ENCODE results near the gene THADA. TPM values are rescaled to one million over a fixed set of nuclear protein-coding genes. Genes with fewer than 3 reads are reported as not detected.

THADA gene
- total and polyA plus RNA-seq, 5 experiments from 2014 or later, result 9.2 to 40.3 (median 15.5) TPM

DNA sequence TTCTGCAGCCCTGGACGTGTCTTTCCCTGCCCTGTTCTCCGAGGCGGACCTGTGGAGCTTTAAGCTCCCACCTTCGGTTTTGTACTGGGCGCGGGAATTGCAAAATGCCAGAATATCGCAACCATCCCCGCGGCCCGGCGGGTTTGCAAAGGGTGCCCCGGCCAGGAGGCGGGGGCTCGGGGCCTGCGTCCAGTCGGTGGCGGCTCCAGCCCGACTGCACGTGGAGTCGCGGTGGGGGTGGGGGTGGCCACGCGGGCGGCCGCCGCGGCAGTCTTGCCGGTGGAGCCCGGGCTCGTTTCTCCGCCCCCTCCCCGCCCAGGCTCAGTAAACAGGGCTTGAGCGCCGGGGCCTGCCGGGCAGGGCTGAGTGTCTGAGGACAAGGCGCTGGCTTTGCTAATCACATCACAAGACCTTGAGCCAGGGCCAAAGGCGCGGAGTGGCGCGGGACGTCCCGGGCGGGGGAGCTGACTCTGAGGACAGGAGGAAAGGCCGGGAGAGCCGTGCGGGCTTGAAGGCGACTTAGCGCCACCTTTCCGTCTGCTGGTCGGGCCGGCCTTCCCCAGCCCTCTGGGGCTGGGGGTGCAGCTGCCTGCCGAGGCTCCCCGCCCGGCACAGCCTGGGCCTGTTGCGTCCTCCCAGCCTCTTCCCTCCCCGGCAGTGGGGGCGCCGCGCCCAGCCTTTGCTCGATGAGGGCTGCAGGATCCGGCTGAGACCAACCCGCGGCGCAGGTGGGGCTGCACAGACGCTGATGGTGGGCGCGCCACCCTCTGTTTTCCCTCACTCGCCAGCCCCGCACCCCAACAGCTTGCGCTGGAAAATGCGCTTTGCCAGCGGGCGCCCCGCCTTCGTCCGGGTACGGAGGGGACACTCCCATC, 368.6 kb downstream of the THADA start:
- DNase-seq (peak; percentile 56 to 89 (median 73)), ATAC-seq (peak; percentile 20 to 42)
- POLR2A ChIA-PET, result interaction anchor here (0.6 to 21.9 kb wide), 24 partner anchors 11 to 451 kb away, joined by 3 to 2148 read pairs (median 5); partner anchors contain the start of gene THADA
- Mint-ChIP-seq H3K9me3 (peaks cover 0 to 3% (median 0%) of the 10 kb centered on the region in 9 donors), H3K27ac (peak overlapping the region; percentile 82 to 97 (median 96)), H3K4me3 (peak overlapping the region; percentile 71 to 100 (median 92)), H3K4me1 (peaks cover 17 to 35% (median 30%) of the 10 kb centered on the region in 4 donors), H3K36me3 (peaks cover 14 to 54% (median 30%) of the 10 kb centered on the region in 3 donors), H3K27me3 (peaks cover 0 to 5% (median 0%) of the 10 kb centered on the region in 5 donors)

DNA sequence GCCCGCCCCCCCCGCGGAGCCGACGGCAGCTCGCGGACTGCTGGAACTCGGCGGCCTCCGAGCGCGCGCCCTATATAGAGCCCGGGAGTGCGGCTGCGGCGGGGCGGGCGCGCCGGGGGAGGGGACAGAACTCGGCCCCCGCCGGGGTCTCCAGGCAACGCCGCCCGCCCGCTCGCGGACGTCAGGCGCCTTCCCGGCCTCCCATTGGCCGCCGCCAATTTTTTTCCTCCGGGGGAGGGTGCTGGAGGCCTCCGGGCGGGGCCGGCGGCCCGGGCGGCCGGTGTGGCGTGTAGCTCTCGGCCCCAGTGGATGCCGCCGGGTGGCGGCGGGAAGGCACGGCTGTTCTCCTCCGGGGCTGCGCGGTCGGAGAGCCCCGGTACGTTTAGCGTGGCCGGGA, 369.3 kb downstream of the THADA start, which contains the start of gene ZFP36L2:
ZFP36L2 (minus strand) TSS at position 49 of the 397 bp plus-strand sequence. CDS start 291 bp downstream, outside the sequence.
- H3K36me3 Mint-ChIP-seq, result peaks cover 20 to 56% (median 36%) of the 10 kb centered on the region in 3 donors
- H3K27me3 Mint-ChIP-seq, result peaks cover 0 to 5% (median 0%) of the 10 kb centered on the region in 5 donors
- H3K4me3 Mint-ChIP-seq, result peak within 1 kb of the TSS; percentile 71 to 100 (median 96)
- peaks cover 0 to 3% (median 0%) of the 10 kb centered on the region in 9 donors for H3K9me3 Mint-ChIP-seq
- DNase-seq (peak; percentile 92 to 98 (median 96)), ATAC-seq (peak; percentile 61 to 71)
- H3K27ac Mint-ChIP-seq, result peak within 1 kb of the TSS; percentile 82 to 99 (median 96)
- peaks cover 20 to 41% (median 31%) of the 10 kb centered on the region in 4 donors for H3K4me1 Mint-ChIP-seq
- POLR2A ChIA-PET, result interaction anchor here (0.6 to 21.9 kb wide), 21 partner anchors 10 to 416 kb away, joined by 3 to 2148 read pairs (median 8); partner anchors contain the start of gene THADA

DNA sequence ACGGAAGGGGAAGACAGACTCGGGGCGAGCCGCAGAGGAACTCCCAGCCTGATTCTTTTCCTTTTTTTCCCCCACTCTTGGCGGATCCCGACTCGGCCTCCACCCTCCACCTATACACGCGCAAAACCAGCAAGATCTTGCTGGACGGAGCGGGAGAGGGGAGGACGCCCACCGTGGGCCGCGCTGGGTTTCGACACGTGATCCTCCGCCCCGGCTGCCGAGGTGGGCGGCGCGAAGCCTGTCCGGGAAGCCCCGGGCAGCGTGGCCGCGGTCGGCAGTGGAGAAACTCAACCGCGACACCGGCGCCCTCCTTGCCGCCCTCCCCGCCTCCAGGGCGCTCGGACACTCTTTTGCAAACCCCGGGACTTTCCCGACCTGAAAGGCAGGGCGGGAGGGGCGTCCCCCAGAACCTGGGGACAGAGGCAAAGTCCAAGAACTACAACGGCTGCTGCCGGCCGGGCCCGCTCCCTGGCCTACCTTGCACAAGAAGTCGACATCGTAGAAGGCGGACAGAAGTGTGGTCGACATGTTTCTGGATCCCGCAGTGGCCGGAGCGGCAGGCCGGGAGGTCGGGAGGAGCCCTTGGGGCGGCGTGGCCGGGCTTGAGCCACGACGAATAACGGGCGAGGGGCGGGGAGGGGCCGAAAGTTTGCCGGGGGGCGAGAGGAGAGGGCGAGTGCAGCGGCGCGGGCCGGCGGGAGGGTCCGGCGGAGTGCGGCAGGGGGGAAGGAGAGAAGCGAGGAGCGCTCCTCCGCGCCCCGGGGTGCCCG, 369.9 kb downstream of the THADA start:
- Mint-ChIP-seq H3K36me3 (peaks cover 25 to 57% (median 42%) of the 10 kb centered on the region in 3 donors), H3K9me3 (peaks cover 0 to 3% (median 0%) of the 10 kb centered on the region in 9 donors), H3K4me1 (peaks cover 25 to 47% (median 32%) of the 10 kb centered on the region in 4 donors), H3K27me3 (peaks cover 0 to 5% (median 0%) of the 10 kb centered on the region in 5 donors), H3K4me3 (peak overlapping the region; percentile 71 to 100 (median 96)), H3K27ac (peak overlapping the region; percentile 82 to 99 (median 95))
- DNase-seq (peak; percentile 52 to 80 (median 64)), ATAC-seq (peak; percentile 3 to 7)
- POLR2A ChIA-PET, result interaction anchor here (0.6 to 21.9 kb wide), 22 partner anchors 10 to 416 kb away, joined by 3 to 2148 read pairs (median 10); partner anchors contain the start of gene THADA

DNA sequence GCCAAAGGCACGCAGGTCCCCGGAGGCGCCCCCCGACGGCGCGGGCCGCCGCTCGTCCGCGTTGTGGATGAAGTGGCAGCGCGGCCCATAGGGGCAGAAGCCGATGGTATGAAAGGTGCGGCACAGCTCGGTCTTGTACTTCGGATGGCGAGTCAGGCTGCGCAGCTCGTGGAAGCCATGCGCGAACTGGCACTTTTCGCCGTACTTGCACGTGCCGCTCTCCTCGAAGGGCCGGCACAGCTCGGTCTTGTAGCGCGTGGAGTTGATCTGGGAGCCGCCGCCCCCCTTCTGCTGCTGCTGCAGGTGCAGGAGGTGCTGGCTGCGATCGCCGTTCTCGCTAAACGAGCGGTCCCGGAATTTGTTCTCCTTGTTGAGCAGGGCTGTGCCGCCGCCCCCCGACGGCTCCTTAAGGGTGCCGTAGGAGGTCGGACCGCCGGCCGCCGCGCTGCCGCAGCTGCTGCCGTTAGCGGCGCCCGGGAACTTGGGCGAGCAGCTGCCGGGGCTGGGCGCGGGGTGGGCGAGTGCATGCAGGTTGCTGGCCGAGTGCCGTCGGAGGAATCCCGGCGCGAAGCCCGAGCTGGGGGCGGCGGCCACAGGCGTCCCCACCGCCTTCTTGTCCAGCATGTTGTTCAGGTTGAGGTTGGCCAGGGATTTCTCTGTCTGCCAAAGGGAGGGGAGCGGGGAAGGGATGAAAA, 370.6 kb downstream of the THADA start:
- Mint-ChIP-seq H3K27me3 (peaks cover 0 to 5% (median 0%) of the 10 kb centered on the region in 5 donors), H3K4me3 (peak overlapping the region; percentile 71 to 100 (median 96)), H3K9me3 (peaks cover 0 to 3% (median 0%) of the 10 kb centered on the region in 9 donors), H3K36me3 (peaks cover 25 to 56% (median 40%) of the 10 kb centered on the region in 3 donors), H3K4me1 (peaks cover 28 to 55% (median 38%) of the 10 kb centered on the region in 4 donors), H3K27ac (peak overlapping the region; percentile 82 to 99 (median 95))
- DNase-seq (peak; percentile 58 to 92 (median 74)), ATAC-seq (peak in 1 of 2 donors; percentile 6)
- POLR2A ChIA-PET, result interaction anchor here (1.1 to 21.9 kb wide), 12 partner anchors 9 to 415 kb away, joined by 4 to 2148 read pairs (median 12); no protein-coding TSS in a partner anchor

DNA sequence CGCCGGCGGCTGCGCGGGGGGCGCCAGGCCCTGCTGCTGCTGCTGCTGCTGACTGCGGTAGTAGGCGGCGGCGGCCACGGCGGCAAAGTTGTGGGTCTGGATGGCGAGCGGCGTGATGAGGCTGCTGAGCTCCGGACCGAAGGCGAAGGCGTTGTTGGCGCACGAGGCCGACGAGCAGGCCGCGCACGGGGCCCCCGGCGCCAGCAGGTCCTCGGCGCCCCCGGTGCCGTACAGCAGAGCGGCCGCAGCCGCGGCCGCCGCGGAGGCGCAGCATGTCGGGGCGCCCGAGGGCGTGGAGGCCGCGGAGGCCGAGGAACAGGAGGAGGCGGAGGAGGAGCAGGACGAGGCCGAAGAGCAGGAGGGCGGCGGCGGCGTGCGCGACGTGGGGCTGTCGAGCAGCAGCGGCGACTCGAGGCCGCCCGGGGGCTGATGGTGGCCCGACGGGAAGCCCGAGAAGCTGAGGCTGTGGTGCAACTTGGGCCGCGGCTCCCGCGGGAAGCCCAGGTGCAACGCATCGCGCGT, 371.2 kb downstream of the THADA start:
- Mint-ChIP-seq H3K9me3 (peaks cover 0 to 3% (median 0%) of the 10 kb centered on the region in 9 donors), H3K27me3 (peaks cover 0 to 5% (median 0%) of the 10 kb centered on the region in 5 donors), H3K36me3 (peaks cover 25 to 52% (median 39%) of the 10 kb centered on the region in 3 donors), H3K4me1 (peaks cover 27 to 58% (median 42%) of the 10 kb centered on the region in 4 donors), H3K4me3 (peak overlapping the region; percentile 71 to 100 (median 98)), H3K27ac (peak overlapping the region in 9 of 10 donors; percentile 96 to 100 (median 99))
- ATAC-seq (no peak), DNase-seq (peak in 6 of 10 donors; percentile 29 to 80 (median 47))
- POLR2A ChIA-PET, result interaction anchor here (1.1 to 21.9 kb wide), 12 partner anchors 9 to 414 kb away, joined by 4 to 2148 read pairs (median 12); no protein-coding TSS in a partner anchor

DNA sequence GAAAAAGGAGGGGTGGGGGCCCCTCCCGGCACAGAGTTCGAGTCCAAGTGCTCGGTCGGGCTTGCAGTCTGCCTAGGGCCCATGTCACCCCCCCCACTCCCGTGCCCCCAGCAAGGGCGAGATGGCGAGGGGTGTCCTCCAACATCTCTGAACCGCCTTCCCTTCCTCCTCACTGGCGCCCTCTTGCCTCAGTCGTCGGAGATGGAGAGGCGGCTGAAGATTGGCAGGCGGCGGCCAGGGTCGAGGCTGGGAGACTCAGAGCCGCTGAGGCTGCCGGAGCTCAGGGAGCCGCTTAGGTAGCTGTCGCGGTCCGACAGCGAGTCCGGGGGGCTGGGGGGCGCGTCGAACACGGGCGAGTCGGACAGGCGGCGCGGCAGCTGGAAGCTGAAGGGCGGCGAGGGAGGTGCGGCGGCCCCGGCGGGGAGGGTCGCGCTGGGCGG, 371.7 kb downstream of the THADA start:
- peaks cover 0 to 5% (median 0%) of the 10 kb centered on the region in 5 donors for H3K27me3 Mint-ChIP-seq

DNA sequence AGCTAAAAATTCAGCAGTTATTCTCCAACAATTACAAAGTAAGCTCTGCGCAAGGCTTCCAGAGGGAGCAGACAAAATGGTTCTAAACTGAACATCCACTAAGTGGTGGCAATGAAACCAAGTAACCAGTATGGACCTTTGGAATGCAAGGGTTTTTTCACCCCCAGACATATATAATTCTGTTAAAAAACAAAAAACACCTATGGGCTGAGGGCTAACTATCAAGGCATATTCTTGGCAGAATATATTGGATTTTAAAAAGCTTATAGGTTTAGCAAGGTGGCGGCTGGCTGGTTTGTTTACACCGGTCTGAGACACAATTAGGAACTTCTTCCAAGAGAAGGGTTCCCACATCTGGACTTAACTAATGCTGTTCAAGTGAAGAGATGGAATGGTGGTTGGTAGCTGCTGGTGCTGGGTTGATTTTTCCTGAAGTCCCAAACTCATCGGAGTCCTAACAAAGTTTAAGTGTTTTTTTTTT, 372.3 kb downstream of the THADA start:
- POLR2A ChIA-PET, result interaction anchor here (0.7 to 21.9 kb wide), 11 partner anchors 8 to 307 kb away, joined by 3 to 2148 read pairs (median 15); no protein-coding TSS in a partner anchor
- Mint-ChIP-seq H3K36me3 (peaks cover 25 to 50% (median 37%) of the 10 kb centered on the region in 3 donors), H3K4me1 (peaks cover 23 to 58% (median 42%) of the 10 kb centered on the region in 4 donors), H3K27ac (peak overlapping the region; percentile 96 to 100 (median 99)), H3K9me3 (peaks cover 0 to 3% (median 0%) of the 10 kb centered on the region in 9 donors), H3K27me3 (peaks cover 0 to 5% (median 0%) of the 10 kb centered on the region in 5 donors), H3K4me3 (peak overlapping the region; percentile 71 to 100 (median 98))
- DNase-seq (peak in 3 of 10 donors; percentile 40 to 48 (median 43)), ATAC-seq (no peak)

More for the DNA sequence above, 371.7 kb downstream of the THADA start:
- Mint-ChIP-seq H3K36me3 (peaks cover 25 to 50% (median 37%) of the 10 kb centered on the region in 3 donors), H3K27ac (peak overlapping the region; percentile 96 to 100 (median 99)), H3K4me3 (peak overlapping the region; percentile 71 to 100 (median 98)), H3K9me3 (peaks cover 0 to 3% (median 0%) of the 10 kb centered on the region in 9 donors), H3K4me1 (peaks cover 25 to 58% (median 40%) of the 10 kb centered on the region in 4 donors)
- DNase-seq (peak; percentile 53 to 91 (median 79)), ATAC-seq (no peak)
- POLR2A ChIA-PET, result interaction anchor here (0.7 to 21.9 kb wide), 13 partner anchors 8 to 414 kb away, joined by 3 to 2148 read pairs (median 9); no protein-coding TSS in a partner anchor

DNA sequence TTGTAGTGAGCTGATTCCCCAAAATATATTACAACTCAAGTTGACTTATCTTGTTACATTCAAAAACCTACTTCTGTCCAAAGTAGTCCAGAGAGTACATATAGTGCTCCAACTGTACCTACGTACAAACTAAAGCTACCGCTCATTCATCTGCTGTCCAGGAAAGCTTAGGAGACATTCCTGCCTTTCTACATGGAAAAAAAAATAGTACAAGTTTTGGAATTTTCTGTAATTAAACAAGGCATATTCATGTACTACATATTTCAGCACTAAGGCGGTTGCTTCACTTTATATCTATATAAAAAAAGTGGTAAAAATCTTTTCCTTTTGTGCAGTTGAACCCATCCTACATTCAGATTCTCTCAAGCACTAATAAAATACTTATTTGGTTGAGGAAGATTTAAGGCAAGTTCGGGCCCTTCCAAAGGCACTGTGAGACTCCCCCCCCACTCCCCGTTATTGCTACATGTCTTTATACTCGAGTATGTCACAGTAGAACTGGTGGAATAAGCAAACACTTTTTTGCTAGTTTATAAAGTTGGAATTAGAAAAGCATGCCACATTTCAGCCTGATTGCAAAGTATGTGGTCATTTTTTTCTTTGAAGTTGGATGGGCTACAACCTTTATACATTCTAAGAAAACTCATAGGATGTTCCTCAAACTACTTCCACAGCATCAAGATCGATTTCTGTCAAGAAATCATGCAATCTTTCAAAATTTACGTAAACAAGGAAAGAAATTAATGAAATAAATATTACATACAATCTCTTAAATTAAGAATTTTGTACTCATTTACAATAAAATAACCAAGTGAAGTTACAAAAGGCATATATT, 373.1 kb downstream of the THADA start:
- peaks cover 25 to 50% (median 37%) of the 10 kb centered on the region in 3 donors for H3K36me3 Mint-ChIP-seq
- peaks cover 0 to 3% (median 0%) of the 10 kb centered on the region in 9 donors for H3K9me3 Mint-ChIP-seq
- ATAC-seq (no peak), DNase-seq (peak in 4 of 10 donors; percentile 32 to 43 (median 36))
- H3K27me3 Mint-ChIP-seq, result peaks cover 0 to 5% (median 0%) of the 10 kb centered on the region in 5 donors
- peaks cover 20 to 58% (median 40%) of the 10 kb centered on the region in 4 donors for H3K4me1 Mint-ChIP-seq
- POLR2A ChIA-PET, result interaction anchor here (0.8 to 21.9 kb wide), 10 partner anchors 25 to 260 kb away, joined by 3 to 2148 read pairs (median 6); no protein-coding TSS in a partner anchor
- H3K4me3 Mint-ChIP-seq, result peak overlapping the region; percentile 71 to 99 (median 96)
- peak overlapping the region; percentile 91 to 99 (median 98) for H3K27ac Mint-ChIP-seq

DNA sequence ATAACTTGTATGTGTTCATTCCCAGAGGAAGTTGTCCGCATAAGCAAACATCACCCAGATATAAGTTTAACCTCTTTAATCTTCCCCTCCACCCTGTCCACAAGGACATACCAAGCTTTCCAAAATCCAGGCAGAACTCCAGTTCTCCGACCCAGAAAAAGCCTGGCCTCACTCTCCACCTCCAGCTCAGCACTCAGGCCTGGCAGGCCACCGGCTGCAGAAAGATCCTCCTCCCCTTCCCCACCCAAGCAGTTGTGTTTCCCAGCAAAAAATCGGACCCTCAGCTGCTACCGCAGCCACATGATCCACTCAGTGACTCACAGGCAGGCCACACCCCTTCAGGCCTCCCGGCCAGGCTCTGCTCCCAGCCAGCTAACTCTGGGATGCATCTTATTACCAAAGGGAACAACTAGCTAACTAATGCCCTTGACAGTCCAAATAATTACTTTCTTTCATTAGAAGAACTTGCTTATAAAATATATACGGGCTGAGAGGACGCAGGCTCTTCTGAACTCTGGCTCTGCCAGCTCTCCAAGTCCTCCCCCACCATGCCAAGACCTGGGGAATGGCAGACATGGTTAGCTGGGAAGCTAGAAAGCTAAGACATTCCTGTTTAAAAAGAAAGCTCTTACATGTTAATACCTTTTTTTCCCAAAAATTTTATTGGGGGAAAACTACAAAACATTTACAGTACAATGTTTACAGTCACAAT, 373.9 kb downstream of the THADA start:
- Mint-ChIP-seq H3K36me3 (peaks cover 25 to 50% (median 37%) of the 10 kb centered on the region in 3 donors), H3K27me3 (peaks cover 0 to 5% (median 0%) of the 10 kb centered on the region in 5 donors), H3K4me3 (peak overlapping the region; percentile 71 to 99 (median 96)), H3K9me3 (peaks cover 0 to 3% (median 0%) of the 10 kb centered on the region in 9 donors), H3K27ac (peak overlapping the region; percentile 91 to 99 (median 98)), H3K4me1 (peaks cover 26 to 59% (median 43%) of the 10 kb centered on the region in 4 donors)
- POLR2A ChIA-PET, result interaction anchor here (0.8 to 21.9 kb wide), 9 partner anchors 10 to 196 kb away, joined by 3 to 2148 read pairs (median 4); no protein-coding TSS in a partner anchor
- ATAC-seq (no peak), DNase-seq (peak; percentile 27 to 65 (median 49))

Measured in naive thymus-derived CD8-positive, alpha-beta T cell (primary cell).